RWPE2 (cell line): Measurements from ENCODE around the gene AGBL4.

Source experiments
- ATAC-seq: fragments of 200-7000 bp; cut with Tn5 transposase; 3 replicates; pipeline ENCODE4 v1.9.1; 2021; ENCODE audit warnings: low read depth
- DNase-seq: peaks from one replicate; pipeline ENCODE4 v3.0.0-alpha.2; 2020; ENCODE audit warnings: low spot score
- H3K27ac ChIP-seq: fragments of 450-650 bp; 2 replicates; pipeline ENCODE4 v1.5.1; 2017; ENCODE audit warnings: mild to moderate bottlenecking; ENCODE audit not compliant: poor library complexity, severe bottlenecking
- H3K27me3 ChIP-seq: fragments of 250-450 bp; sonication (Bioruptor Pico); 2 replicates; pipeline ENCODE4 v1.5.1; 2021; ENCODE audit warnings: mild to moderate bottlenecking, moderate library complexity; ENCODE audit not compliant: insufficient read depth, poor library complexity, severe bottlenecking
- H3K36me3 ChIP-seq: fragments of 250-450 bp; sonication (Bioruptor Pico); 2 replicates; pipeline ENCODE4 v1.5.1; 2020; ENCODE audit warnings: low read depth, mild to moderate bottlenecking, moderate library complexity
- H3K4me1 ChIP-seq: fragments of 250-450 bp; sonication (Bioruptor Pico); 2 replicates; pipeline ENCODE4 v1.5.1; 2021; ENCODE audit warnings: mild to moderate bottlenecking, moderate library complexity; ENCODE audit not compliant: insufficient read depth, poor library complexity, severe bottlenecking
- H3K4me3 ChIP-seq: fragments of 250-450 bp; sonication (Bioruptor Pico); 2 replicates; pipeline ENCODE4 v1.5.1; 2021; ENCODE audit warnings: mild to moderate bottlenecking, moderate library complexity; ENCODE audit not compliant: severe bottlenecking
- H3K9me3 ChIP-seq: fragments of 250-450 bp; sonication (Bioruptor Pico); 2 replicates; pipeline ENCODE4 v1.5.1; 2021; ENCODE audit warnings: mild to moderate bottlenecking, moderate library complexity; ENCODE audit not compliant: severe bottlenecking
- TF ChIP-seq, protein P1 (sequence below): fragments of 450-650 bp; IDR thresholded peaks from one replicate; pipeline ENCODE4 v1.5.1; 2017; ENCODE audit warnings: mild to moderate bottlenecking, moderate library complexity; ENCODE audit not compliant: poor library complexity, severe bottlenecking

AGBL4 gene

DNA sequence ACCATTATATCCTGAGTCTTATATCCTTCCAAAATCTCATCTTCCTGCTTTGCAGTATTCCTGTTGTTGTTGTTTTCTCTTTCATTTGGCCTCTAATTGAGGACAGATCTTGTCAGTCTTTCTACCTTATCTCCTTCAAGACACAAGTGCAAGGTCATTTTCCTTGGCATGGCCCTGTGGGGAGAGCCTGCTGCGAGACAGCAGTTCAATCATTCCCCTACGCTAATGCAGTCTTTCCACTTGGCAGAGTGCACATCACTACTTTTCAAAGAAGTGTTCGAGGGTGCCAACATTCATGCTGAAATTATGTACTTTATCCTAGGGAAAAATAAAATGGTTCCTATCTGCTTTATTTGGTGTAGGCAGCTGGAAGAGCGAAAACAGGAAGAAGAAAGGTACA lies 1421.4 kb downstream of the AGBL4 start:
- Histone ChIP-seq H3K4me3 (no peak overlapping the region), H3K4me1 (no peaks in the 10 kb centered on the region), H3K9me3 (no peaks in the 10 kb centered on the region), H3K27me3 (no peaks in the 10 kb centered on the region), H3K27ac (no peak overlapping the region), H3K36me3 (no peaks in the 10 kb centered on the region)
- no peak for DNase-seq
- ATAC-seq: no peak
- TF ChIP-seq, protein P1, sequence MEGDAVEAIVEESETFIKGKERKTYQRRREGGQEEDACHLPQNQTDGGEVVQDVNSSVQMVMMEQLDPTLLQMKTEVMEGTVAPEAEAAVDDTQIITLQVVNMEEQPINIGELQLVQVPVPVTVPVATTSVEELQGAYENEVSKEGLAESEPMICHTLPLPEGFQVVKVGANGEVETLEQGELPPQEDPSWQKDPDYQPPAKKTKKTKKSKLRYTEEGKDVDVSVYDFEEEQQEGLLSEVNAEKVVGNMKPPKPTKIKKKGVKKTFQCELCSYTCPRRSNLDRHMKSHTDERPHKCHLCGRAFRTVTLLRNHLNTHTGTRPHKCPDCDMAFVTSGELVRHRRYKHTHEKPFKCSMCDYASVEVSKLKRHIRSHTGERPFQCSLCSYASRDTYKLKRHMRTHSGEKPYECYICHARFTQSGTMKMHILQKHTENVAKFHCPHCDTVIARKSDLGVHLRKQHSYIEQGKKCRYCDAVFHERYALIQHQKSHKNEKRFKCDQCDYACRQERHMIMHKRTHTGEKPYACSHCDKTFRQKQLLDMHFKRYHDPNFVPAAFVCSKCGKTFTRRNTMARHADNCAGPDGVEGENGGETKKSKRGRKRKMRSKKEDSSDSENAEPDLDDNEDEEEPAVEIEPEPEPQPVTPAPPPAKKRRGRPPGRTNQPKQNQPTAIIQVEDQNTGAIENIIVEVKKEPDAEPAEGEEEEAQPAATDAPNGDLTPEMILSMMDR: no peak

DNA sequence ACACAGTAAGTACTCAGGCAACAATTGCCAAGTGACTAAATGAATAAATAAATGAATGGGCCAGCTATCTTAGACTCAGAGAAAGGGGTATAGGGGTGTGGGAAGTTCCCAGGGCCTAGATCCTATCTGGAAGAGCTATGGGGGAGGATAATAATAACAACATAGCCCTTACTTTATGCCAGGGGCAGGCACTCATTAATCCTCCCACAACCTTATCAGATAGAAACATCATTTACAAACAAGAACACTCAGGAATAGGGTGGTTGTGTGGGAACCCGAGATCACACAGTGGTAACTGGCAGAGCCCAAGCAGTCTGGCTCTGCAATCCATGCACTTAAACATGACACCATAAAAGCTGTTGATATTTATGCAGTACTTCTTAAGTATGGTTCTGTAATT lies 1423.6 kb downstream of the AGBL4 start:
- DNase-seq (no peak), ATAC-seq (no peak)
- Histone ChIP-seq H3K4me3 (no peak overlapping the region), H3K27ac (no peak overlapping the region), H3K27me3 (no peaks in the 10 kb centered on the region), H3K4me1 (no peaks in the 10 kb centered on the region), H3K9me3 (no peaks in the 10 kb centered on the region), H3K36me3 (no peaks in the 10 kb centered on the region)
- TF ChIP-seq, protein P1: no peak

DNA sequence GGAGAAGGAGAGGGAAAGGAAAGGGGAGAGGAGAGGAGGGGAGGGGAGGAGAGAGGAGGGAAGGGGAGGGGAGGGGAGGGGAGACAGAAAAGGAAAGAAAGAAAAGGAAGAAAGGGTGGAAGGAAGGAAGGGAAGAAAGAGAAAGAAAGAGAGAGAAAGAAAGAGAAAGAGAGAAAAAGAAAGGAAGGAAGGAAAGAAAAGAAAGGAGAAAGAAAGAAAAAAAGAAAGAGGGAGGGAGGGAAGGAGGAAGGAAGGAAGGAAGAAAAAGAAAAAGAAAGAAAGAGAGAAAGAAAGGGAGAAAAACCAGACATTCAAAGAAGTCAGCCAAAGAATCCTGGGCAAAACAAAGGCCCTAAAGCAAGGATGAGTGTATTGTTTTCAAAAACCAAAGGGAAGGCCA lies 1426.1 kb downstream of the AGBL4 start:
- H3K36me3 ChIP-seq: no peaks in the 10 kb centered on the region
- H3K4me3 ChIP-seq: no peak overlapping the region
- TF ChIP-seq, protein P1: no peak
- no peak overlapping the region for H3K27ac ChIP-seq
- H3K9me3 ChIP-seq: no peaks in the 10 kb centered on the region
- no peaks in the 10 kb centered on the region for H3K4me1 ChIP-seq
- no peak for ATAC-seq
- DNase-seq: no peak
- no peaks in the 10 kb centered on the region for H3K27me3 ChIP-seq

DNA sequence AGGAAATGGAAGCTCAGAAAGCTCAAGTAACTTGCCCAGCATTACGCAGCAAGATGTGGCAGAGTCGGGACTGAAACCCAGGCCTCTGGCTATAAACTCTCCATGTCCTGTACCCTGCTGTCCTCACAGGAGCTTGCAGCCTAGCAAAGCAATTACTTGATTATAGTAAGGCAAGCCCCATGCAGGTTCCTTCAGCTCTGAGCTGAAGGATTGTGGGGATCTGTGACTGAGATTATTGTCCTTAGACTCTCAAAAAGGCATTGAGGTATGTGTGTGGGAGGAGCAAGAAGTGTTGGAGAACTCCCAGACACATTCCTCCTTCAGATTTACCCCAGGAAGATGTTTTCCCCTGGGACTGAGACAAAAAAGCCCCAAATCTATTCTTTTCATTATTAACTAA lies 1427.7 kb downstream of the AGBL4 start:
- no peak overlapping the region for H3K27ac ChIP-seq
- H3K36me3 ChIP-seq: no peaks in the 10 kb centered on the region
- no peaks in the 10 kb centered on the region for H3K9me3 ChIP-seq
- H3K4me3 ChIP-seq: no peak overlapping the region
- TF ChIP-seq, protein P1: no peak
- DNase-seq (no peak), ATAC-seq (no peak)
- H3K4me1 ChIP-seq: no peaks in the 10 kb centered on the region
- H3K27me3 ChIP-seq: no peaks in the 10 kb centered on the region

DNA sequence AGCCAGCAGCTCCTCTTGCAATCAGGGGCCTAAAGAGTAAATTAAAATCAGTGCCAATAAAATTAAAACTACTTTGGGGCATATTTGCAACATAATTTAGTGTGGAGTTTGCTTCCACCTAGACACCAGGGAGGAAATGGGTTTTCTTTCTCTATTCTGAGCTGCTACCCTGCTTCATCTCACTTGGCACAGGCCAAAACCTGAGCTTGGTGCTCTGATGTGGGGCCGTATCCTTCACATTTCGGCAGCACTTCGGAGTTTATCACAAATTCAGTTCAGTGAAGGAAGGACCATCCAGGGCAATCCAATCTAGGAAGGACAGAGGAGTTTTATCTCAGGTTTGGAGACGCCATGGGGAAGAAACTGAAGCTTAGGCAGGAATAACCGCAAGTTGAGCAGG lies 1428.1 kb downstream of the AGBL4 start:
- DNase-seq (no peak), ATAC-seq (no peak)
- H3K4me3 ChIP-seq: no peak overlapping the region
- H3K27me3 ChIP-seq: no peaks in the 10 kb centered on the region
- TF ChIP-seq, protein P1: no peak
- H3K27ac ChIP-seq: no peak overlapping the region
- no peaks in the 10 kb centered on the region for H3K4me1 ChIP-seq
- H3K9me3 ChIP-seq: no peaks in the 10 kb centered on the region
- no peaks in the 10 kb centered on the region for H3K36me3 ChIP-seq
